HFFc6 (cell line): ENCODE data around the gene SUCLG2. TPM values are rescaled to one million over a fixed set of nuclear protein-coding genes. Genes with fewer than 3 reads are reported as not detected.
A peak's percentile ranks its signal among the peaks of the same experiment; 100 is the strongest.

Experiments used
- DNase-seq: peaks from one replicate; pipeline ENCODE4 v3.0.0-alpha.2; 2018
- H3K27ac Mint-ChIP-seq: 2 replicates; pipeline ENCODE4 v1.8.0; 2020; ENCODE audit warnings: mild to moderate bottlenecking, mixed read lengths
- H3K27me3 Mint-ChIP-seq: 2 replicates; pipeline ENCODE4 v1.8.0; 2021; ENCODE audit warnings: mild to moderate bottlenecking, moderate library complexity, mixed read lengths; ENCODE audit not compliant: insufficient read depth
- H3K36me3 Mint-ChIP-seq: 2 replicates; pipeline ENCODE4 v1.8.0; 2021; ENCODE audit warnings: low read depth, mixed read lengths
- H3K4me1 Mint-ChIP-seq: 2 replicates; pipeline ENCODE4 v1.8.0; 2020; ENCODE audit warnings: low read depth, mixed read lengths
- H3K4me3 Mint-ChIP-seq: 2 replicates; pipeline ENCODE4 v1.8.0; 2020; ENCODE audit warnings: mild to moderate bottlenecking, moderate library complexity, mixed read lengths
- H3K9me3 Mint-ChIP-seq: 2 replicates; pipeline ENCODE4 v1.8.0; 2020; ENCODE audit warnings: mild to moderate bottlenecking, mixed read lengths
- CTCF ChIP-seq: fragments of 200-600 bp; sonication (generic); IDR thresholded peaks from 2 replicates; pipeline ENCODE4 v1.5.0; 2021; ENCODE audit warnings: antibody characterized with exemption, mild to moderate bottlenecking
- total RNA-seq, 6 experiments: library from RNA; stranded (reverse); fragmentation: NEBNext Ultra II Directional; extraction: Animal tissue kit (Norgen Biotek cat#: 25700); gene quantifications; 2 replicates in 1 of 6; 3 replicates in 5 of 6; pipeline ENCODE4 v1.2.3, GENCODE V29; 2021

SUCLG2 gene
- total RNA-seq, 6 experiments from 2014 or later, result 50.2 to 81.4 (median 75.2) TPM

DNA sequence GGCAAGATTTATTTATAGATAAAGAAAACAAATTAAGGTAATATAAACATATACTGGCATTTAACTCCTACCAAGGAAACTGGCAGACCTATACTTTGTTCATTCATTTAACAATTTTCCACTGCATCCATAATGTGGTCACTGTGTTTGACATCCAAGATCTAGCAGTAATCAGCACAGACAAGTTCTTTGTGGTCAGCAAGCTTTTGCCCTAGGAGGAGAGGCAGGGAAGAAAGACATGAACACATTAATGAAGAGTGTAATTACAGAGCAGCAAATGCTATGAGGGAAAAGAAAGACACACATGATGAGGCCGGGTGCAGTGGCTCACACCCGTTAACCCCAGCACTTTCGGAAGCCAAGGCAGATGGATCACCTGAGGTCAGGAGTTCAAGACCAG lies 34.4 kb downstream of the SUCLG2 start:
- H3K27ac Mint-ChIP-seq, result peak overlapping the region; percentile 22; the same call in 1 of the 2 replicates
- TF ChIP-seq CTCF, result no peak
- DNase-seq, result no peak
- no peaks in the 10 kb centered on the region for H3K27me3 Mint-ChIP-seq
- no peak overlapping the region for H3K4me3 Mint-ChIP-seq
- peaks cover 10% of the 10 kb centered on the region; the same call in 1 of the 2 replicates for H3K4me1 Mint-ChIP-seq
- peaks cover 49% of the 10 kb centered on the region for H3K36me3 Mint-ChIP-seq
- no peaks in the 10 kb centered on the region for H3K9me3 Mint-ChIP-seq

- Mint-ChIP-seq H3K27ac (no peak overlapping the region), H3K4me3 (no peak overlapping the region), H3K9me3 (no peaks in the 10 kb centered on the region), H3K4me1 (no peaks in the 10 kb centered on the region), H3K27me3 (peaks cover 2% of the 10 kb centered on the region; the same call in 1 of the 2 replicates), H3K36me3 (peaks cover 47% of the 10 kb centered on the region)
- no peak for DNase-seq
- no peak for TF ChIP-seq CTCF
These were observed 36.9 kb downstream of the SUCLG2 start for GRCh38 chr3:67617518-67617917.

DNA sequence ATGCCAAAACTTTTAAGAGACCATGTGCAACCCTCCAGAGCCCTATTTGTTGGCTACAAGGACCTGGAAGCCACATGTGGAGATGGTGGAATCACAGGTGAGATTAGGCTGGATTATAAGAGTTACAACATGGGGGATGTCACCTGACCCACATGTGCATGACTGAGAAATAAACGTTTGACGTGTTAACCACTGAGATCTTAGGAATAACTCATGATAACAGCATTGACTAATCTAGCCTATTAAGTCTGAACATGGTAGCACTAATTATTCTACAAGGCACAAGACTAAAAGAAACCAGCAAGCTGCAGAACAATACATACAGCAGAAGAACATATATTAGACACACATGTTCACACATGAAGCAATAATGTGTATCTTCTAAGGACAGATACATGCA lies 38.4 kb downstream of the SUCLG2 start:
- Mint-ChIP-seq H3K4me1 (peaks cover 9% of the 10 kb centered on the region), H3K4me3 (no peak overlapping the region), H3K9me3 (no peaks in the 10 kb centered on the region), H3K27ac (no peak overlapping the region), H3K36me3 (peaks cover 47% of the 10 kb centered on the region), H3K27me3 (peaks cover 2% of the 10 kb centered on the region; the same call in 1 of the 2 replicates)
- no peak for DNase-seq
- TF ChIP-seq CTCF, result no peak

GRCh38 chr3:67614195-67614594 lies 40.2 kb downstream of the SUCLG2 start:
- H3K27me3 Mint-ChIP-seq, result peaks cover 2% of the 10 kb centered on the region; the same call in 1 of the 2 replicates
- no peak for DNase-seq
- H3K36me3 Mint-ChIP-seq, result peaks cover 49% of the 10 kb centered on the region
- no peaks in the 10 kb centered on the region for H3K9me3 Mint-ChIP-seq
- H3K4me1 Mint-ChIP-seq, result peaks cover 27% of the 10 kb centered on the region
- TF ChIP-seq CTCF, result no peak
- no peak overlapping the region for H3K4me3 Mint-ChIP-seq
- H3K27ac Mint-ChIP-seq, result peak overlapping the region; percentile 17; the same call in 1 of the 2 replicates

GRCh38 chr3:67610458-67610857 lies 44.0 kb downstream of the SUCLG2 start:
- Mint-ChIP-seq H3K4me1 (peaks cover 33% of the 10 kb centered on the region), H3K36me3 (peaks cover 48% of the 10 kb centered on the region), H3K9me3 (no peaks in the 10 kb centered on the region), H3K27ac (peak overlapping the region; percentile 93), H3K27me3 (peaks cover 2% of the 10 kb centered on the region; the same call in 1 of the 2 replicates), H3K4me3 (peak overlapping the region; percentile 0; the same call in 1 of the 2 replicates)
- TF ChIP-seq CTCF, result no peak
- DNase-seq, result peak; percentile 64
